ENCODE results near the gene KRTAP5-4. TPM values are rescaled to one million over a fixed set of nuclear protein-coding genes. Genes with fewer than 3 reads are reported as not detected.
A peak's percentile ranks its signal among the peaks of the same experiment; 100 is the strongest.

The KRTAP5-4 gene
- total and polyA plus RNA-seq, 8 donors, result not detected

DNA sequence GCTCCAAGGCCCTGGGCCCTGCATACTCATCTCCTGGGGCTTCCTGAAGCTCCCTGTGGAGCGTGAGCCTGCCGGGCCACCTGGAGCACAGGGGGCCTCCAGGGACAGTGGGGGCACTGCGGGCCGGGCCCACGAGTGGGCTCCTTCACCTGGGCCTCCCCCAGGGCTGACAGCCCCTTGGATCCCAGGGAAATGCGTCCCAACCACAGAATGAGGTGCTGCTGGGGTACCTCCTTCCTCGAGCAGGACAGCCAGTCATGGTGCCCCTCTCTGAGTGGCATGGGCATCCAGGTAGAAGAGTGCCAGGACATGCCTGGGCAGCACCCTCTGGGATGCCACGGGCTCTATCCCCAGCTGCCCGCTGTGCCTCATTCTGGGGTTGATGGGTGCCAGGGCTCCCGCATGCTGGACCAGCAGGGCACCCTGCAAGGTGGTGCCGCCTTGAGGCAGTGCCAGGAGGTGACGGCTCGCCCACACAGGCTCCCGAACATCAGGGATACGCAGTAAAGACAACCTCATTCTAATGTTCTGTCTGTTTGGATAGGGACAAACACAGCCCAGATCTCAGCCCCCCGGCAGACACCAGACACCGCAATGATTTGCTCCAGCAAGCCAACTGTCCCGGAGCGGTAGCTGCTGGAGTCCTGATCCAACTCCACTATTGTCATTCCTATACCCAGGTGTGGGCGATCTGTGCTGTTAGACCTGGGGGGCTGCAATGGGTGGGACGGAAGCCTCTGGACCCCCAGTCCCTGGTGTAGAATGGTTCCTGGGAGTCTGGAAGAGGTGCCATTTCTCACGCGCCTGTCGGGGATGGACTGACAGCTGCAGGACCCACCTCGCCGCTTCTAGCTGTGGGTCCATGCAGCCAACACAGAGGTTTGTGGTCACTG is 33.5 kb upstream of the KRTAP5-4 start:
- Histone ChIP-seq H3K4me3 (no peak overlapping the region), H3K27me3 (peaks cover 0 to 57% of the 10 kb centered on the region in 2 donors), H3K36me3 (no peaks in the 10 kb centered on the region), H3K9me3 (no peaks in the 10 kb centered on the region), H3K27ac (no peak overlapping the region), H3K4me1 (peaks cover 0 to 5% of the 10 kb centered on the region in 2 donors)
- peak in 2 of 4 donors; percentile 14 to 70 for DNase-seq
- ATAC-seq, result no peak
- TF ChIP-seq, protein P1, sequence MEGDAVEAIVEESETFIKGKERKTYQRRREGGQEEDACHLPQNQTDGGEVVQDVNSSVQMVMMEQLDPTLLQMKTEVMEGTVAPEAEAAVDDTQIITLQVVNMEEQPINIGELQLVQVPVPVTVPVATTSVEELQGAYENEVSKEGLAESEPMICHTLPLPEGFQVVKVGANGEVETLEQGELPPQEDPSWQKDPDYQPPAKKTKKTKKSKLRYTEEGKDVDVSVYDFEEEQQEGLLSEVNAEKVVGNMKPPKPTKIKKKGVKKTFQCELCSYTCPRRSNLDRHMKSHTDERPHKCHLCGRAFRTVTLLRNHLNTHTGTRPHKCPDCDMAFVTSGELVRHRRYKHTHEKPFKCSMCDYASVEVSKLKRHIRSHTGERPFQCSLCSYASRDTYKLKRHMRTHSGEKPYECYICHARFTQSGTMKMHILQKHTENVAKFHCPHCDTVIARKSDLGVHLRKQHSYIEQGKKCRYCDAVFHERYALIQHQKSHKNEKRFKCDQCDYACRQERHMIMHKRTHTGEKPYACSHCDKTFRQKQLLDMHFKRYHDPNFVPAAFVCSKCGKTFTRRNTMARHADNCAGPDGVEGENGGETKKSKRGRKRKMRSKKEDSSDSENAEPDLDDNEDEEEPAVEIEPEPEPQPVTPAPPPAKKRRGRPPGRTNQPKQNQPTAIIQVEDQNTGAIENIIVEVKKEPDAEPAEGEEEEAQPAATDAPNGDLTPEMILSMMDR (IDR thresholded peaks at IDR 0.05), result no peak
- intact Hi-C loops (cut with DNase I), result loop anchor here in 1 of 2 donors (10.0 kb wide), 1 partner anchor 179 kb away; the partner anchor contains the start of genes SYT8 and TNNI2

DNA sequence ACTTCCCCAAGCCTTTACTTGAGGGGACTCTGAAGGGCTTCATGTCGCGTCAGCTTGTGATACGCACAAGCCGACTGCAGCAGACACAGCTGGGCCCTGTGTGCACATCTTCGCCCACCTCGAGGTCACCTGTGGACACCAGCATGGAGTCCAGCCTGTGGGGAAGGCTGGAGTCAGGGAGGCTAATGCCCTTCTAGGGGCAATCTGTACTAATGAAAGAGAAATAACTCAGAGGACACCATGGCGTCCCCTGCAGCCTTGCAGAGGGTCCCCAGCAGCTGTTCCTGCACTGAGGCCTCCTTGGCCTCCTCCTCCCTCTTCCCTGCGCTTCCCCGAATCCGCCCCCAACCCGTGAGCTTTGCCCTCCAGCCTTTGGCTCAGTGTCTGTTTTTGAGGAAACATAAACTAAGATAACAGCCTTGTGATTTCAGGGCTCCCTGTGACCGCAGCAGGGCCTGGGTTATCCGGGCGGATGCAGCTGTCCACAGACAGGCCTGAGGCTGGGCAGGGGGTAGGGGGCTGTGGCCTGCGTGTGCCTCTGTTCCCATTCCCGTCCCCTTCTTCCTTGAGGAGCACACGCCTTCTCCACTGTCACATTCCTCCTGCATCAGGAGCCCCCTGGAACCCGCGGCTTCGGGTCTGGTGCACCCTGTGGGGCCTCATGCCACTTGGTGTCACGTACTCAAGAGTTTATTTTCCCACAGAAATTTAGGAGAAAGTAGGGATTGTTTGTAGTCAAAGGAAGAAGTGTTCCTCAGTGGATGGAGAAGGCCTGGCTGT is 32.6 kb upstream of the KRTAP5-4 start:
- Histone ChIP-seq H3K4me1 (peaks cover 0 to 5% of the 10 kb centered on the region in 2 donors), H3K27ac (no peak overlapping the region), H3K9me3 (no peaks in the 10 kb centered on the region), H3K27me3 (peaks cover 0 to 50% of the 10 kb centered on the region in 2 donors), H3K36me3 (no peaks in the 10 kb centered on the region), H3K4me3 (no peak overlapping the region)
- intact Hi-C loops (cut with DNase I), result loop anchor here in 1 of 2 donors (10.0 kb wide), 1 partner anchor 180 kb away; the partner anchor contains the start of genes SYT8 and TNNI2
- no peak for ATAC-seq
- TF ChIP-seq, protein P1 (IDR thresholded peaks at IDR 0.05), result no peak
- DNase-seq, result peak in 1 of 4 donors; percentile 20

DNA sequence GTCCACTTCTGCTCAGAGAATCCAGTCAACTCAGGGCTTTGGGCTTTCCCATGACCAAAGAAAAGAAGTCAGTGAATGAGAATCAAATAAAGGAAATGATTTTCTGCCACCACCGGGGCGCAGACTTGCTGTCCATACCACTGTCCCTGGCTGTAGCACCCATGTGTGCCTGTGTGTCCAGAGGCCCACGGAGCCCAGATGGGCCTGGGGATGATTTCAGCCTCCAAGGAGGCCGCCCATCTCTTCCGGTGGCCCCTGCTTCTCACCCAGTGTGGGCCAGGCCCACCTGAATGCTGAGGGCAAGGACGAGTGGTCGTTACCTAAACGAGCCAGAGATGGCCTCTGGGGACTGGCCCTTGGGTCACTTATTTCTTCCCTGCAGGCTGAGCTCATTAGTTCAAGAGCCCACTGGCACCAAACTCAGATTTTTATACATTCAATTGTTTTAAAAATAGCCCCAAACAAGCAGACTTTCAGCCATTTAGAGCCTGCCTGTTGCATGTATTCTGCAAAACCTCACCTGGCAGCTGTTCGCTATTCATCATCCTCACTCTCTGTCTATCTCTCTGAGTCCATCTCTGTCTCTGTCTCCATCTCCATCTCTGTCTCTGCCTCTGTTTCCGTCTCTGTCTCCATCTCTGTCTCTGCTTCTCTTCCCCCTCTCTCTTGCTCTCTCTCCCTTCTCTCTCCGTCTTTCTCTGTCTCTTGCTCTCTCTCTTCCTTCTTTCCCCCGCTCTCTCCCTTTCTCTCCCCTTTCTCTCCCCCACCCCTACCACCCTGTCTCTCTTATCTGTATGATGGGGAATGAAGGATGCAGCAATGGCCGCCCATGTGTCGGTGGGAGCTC is 31.8 kb upstream of the KRTAP5-4 start:
- ATAC-seq (no peak), DNase-seq (no peak)
- Histone ChIP-seq H3K4me1 (peaks cover 0 to 5% of the 10 kb centered on the region in 2 donors), H3K4me3 (no peak overlapping the region), H3K36me3 (no peaks in the 10 kb centered on the region), H3K27ac (no peak overlapping the region), H3K27me3 (peaks cover 0 to 43% of the 10 kb centered on the region in 2 donors), H3K9me3 (no peaks in the 10 kb centered on the region)
- intact Hi-C loops (cut with DNase I), result loop anchor here in 1 of 2 donors (10.0 kb wide), 1 partner anchor 181 kb away; the partner anchor contains the start of genes SYT8 and TNNI2
- TF ChIP-seq, protein P1 (IDR thresholded peaks at IDR 0.05), result no peak

DNA sequence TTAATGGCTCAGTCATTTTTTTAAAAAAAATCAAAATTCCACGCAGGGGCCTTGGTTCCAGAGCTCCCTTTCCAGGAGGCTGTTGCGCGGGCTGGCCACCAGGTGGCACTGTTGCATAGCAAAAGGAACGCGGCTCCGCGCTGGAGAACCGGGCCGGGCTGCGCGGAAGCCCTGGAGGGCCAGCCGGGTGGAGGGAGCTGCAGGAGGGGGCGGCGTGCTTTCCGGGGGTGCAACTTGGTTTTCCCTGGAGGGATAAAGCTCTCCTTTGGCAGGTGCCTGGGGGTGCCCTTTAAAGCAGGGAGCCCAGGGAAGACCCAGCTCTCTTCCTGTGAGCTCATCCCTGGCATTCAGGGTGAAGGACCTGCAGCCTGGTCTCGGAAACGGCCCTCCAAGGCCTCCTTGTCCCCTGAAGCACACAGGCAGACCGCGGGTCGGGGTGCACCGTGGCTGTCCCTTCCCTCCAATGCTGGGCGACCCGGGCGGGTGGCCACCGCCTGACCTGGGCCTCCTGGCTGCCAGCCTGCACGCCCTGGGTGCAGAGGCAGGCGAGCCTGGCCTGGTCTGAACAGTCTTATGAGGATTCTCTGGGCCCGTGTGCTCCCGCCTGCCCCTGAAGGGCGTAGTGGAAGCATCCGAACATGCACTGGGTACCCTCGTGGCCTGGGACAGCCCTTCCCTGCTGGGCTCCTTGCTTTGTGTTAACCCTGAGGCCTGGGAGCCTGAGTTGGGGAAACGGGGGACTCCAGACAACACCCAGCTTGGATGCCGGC is 31.0 kb upstream of the KRTAP5-4 start:
- peak; percentile 96 for ATAC-seq
- H3K4me1 ChIP-seq, result peaks cover 0 to 5% of the 10 kb centered on the region in 2 donors
- H3K36me3 ChIP-seq, result no peaks in the 10 kb centered on the region
- H3K4me3 ChIP-seq, result no peak overlapping the region
- intact Hi-C loops (cut with DNase I), result loop anchor here in 1 of 2 donors (10.0 kb wide), 1 partner anchor 182 kb away; the partner anchor contains the start of genes SYT8 and TNNI2
- H3K27ac ChIP-seq, result no peak overlapping the region
- H3K9me3 ChIP-seq, result no peaks in the 10 kb centered on the region
- TF ChIP-seq, protein P1 (IDR thresholded peaks at IDR 0.05), result peak; percentile 96 to 99
- H3K27me3 ChIP-seq, result peaks cover 0 to 43% of the 10 kb centered on the region in 2 donors
- DNase-seq, result peak; percentile 66 to 97 (median 76)

Measured in left lung (tissue), 10 donors.